Caco-2 (cell line): ENCODE data around the gene HSD17B8. TPM values are rescaled to one million over a fixed set of nuclear protein-coding genes. Genes with fewer than 3 reads are reported as not detected.

ENCODE experiments used
- BruUV-seq: library from RNA; stranded (reverse); fragments of 400-500 nt; replicated peaks from 2 replicates; lab custom pipeline; 2021; lab: Mats Ljungman, UMichigan
- CTCF ChIA-PET: fragments of 300-600 bp; sonication (Branson Sonifier 250); formaldehyde crosslinking; loops from one replicate; lab custom pipeline; 2022; ENCODE audit warnings: antibody characterized with exemption; lab: Charles Lee
- POLR2A ChIA-PET: fragments of 300-600 bp; sonication (Branson Sonifier 250); formaldehyde crosslinking; loops from one replicate; lab custom pipeline; 2022; ENCODE audit warnings: antibody characterized with exemption; lab: Charles Lee
- DNase-seq, 2 experiments: peaks; one replicate each; pipeline versions ENCODE4 v3.0.0 to v3.0.0-alpha.2; 2020 to 2022
- H3K27me3 ChIP-seq: replicated peaks from 2 replicates; pipeline ENCODE4 v1.6.0; 2011; ENCODE audit warnings: low read length; ENCODE audit not compliant: control insufficient read depth, insufficient read depth
- H3K36me3 ChIP-seq: 2 replicates; pipeline ENCODE4 v1.5.1; 2011; ENCODE audit warnings: low read length; ENCODE audit not compliant: control insufficient read depth, insufficient read depth
- H3K4me1 ChIP-seq: fragments of 250-450 bp; sonication (Bioruptor Pico); 2 replicates; pipeline ENCODE4 v1.5.1; 2020; ENCODE audit warnings: mild to moderate bottlenecking
- H3K4me3 ChIP-seq: 2 replicates; pipeline ENCODE4 v1.5.1; 2011; ENCODE audit warnings: low read depth, mild to moderate bottlenecking, control low read depth, low read length
- H3K9me3 ChIP-seq: fragments of 250-450 bp; sonication (Bioruptor Pico); 2 replicates; pipeline ENCODE4 v1.5.1; 2020; ENCODE audit warnings: mild to moderate bottlenecking, moderate library complexity
- H3K27ac Mint-ChIP-seq: one replicate; pipeline ENCODE4 v1.8.0; 2022; ENCODE audit warnings: mixed read lengths; ENCODE audit not compliant: unreplicated experiment
- H3K27me3 Mint-ChIP-seq: one replicate; pipeline ENCODE4 v1.8.0; 2022; ENCODE audit warnings: mixed read lengths; ENCODE audit not compliant: insufficient read depth, unreplicated experiment
- H3K36me3 Mint-ChIP-seq: one replicate; pipeline ENCODE4 v1.8.0; 2022; ENCODE audit warnings: mild to moderate bottlenecking, mixed read lengths; ENCODE audit not compliant: insufficient read depth, unreplicated experiment
- H3K4me1 Mint-ChIP-seq: one replicate; pipeline ENCODE4 v1.8.0; 2022; ENCODE audit warnings: low read depth, mixed read lengths; ENCODE audit not compliant: unreplicated experiment
- H3K4me3 Mint-ChIP-seq: one replicate; pipeline ENCODE4 v1.8.0; 2022; ENCODE audit warnings: mild to moderate bottlenecking, moderate library complexity, mixed read lengths; ENCODE audit not compliant: unreplicated experiment
- H3K9me3 Mint-ChIP-seq: one replicate; pipeline ENCODE4 v1.8.0; 2022; ENCODE audit warnings: mixed read lengths; ENCODE audit not compliant: unreplicated experiment
- CTCF ChIP-seq, 2 experiments: fragments of 200-600 bp in 1 of 2; IDR thresholded peaks; 1 replicate in 1 of 2; 2 replicates in 1 of 2; pipeline versions ENCODE4 v1.5.1 to v1.8.0; 2011 to 2022; ENCODE audit warnings: antibody characterized with exemption in 1 of 2, control low read depth in 1 of 2, inconsistent platforms in 1 of 2, low read depth in 1 of 2, low read length in 1 of 2, mild to moderate bottlenecking in 1 of 2, moderate library complexity in 1 of 2; ENCODE audit not compliant: insufficient read depth in 1 of 2, severe bottlenecking in 1 of 2, unreplicated experiment in 1 of 2
- intact Hi-C: fragments of 100-400 bp; cut with micrococcal nuclease; formaldehyde crosslinking; loops from one replicate; pipeline ENCODE4 v1.10.0; 2022; ENCODE audit not compliant: unreplicated experiment
- total RNA-seq: library from RNA; stranded (reverse); gene quantifications from 2 replicates; pipeline ENCODE4 v1.2.3, GENCODE V29; 2022

Gene HSD17B8
- total RNA-seq, 1 experiment from 2014 or later: 10.0 TPM

DNA sequence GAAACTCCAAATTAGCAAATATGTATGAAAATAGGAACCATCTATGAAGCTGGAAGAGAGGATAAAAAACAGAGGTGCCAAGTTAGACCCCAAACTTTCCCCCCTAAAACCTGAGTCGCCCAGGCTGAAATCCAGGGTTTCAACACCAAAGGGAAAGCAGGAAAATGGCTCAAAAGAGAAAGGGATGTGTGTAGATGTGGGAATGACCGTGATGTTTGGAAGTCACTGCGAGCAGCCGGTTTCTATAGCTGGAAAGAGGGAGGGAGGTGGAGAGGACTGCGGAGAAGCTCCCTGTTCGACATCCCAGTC, 8.4 kb downstream of the HSD17B8 start:
- DNase-seq: no peak
- H3K27me3 Mint-ChIP-seq: peaks cover 12% of the 10 kb centered on the region
- no TSS peak for BruUV-seq
- H3K4me3 Mint-ChIP-seq: peak overlapping the region; percentile 72
- peaks cover 21% of the 10 kb centered on the region for H3K4me1 Mint-ChIP-seq
- ChIA-PET CTCF (interaction anchor here (0.6 to 0.8 kb wide), 2 partner anchors 35 to 247 kb away, joined by 3 to 4 read pairs; no protein-coding TSS in a partner anchor), POLR2A (no interaction called here)
- H3K27me3 ChIP-seq: no peaks in the 10 kb centered on the region
- peak overlapping the region; percentile 26 for H3K4me3 ChIP-seq
- intact Hi-C loops: no loop called here
- no peaks in the 10 kb centered on the region for H3K9me3 ChIP-seq
- H3K9me3 Mint-ChIP-seq: no peaks in the 10 kb centered on the region
- H3K27ac Mint-ChIP-seq: no peak overlapping the region
- H3K36me3 ChIP-seq: peaks cover 4% of the 10 kb centered on the region; the same call in 1 of the 2 replicates
- peaks cover 32% of the 10 kb centered on the region for H3K36me3 Mint-ChIP-seq
- 0 out of 2 replicates have a peak, but pooled peaks cover 4% of the 10 kb centered on the region for H3K4me1 ChIP-seq
- TF ChIP-seq CTCF (IDR thresholded peaks at IDR 0.05; ENCODE audit: insufficient read depth in 1 of 2, low read depth in 1 of 2, low read length in 1 of 2, severe bottlenecking in 1 of 2, unreplicated experiment in 1 of 2): no peak

GRCh38 chr6:33213166-33213988, 8.9 kb downstream of the HSD17B8 start:
- H3K4me3 Mint-ChIP-seq: peak overlapping the region; percentile 72

GRCh38 chr6:33213989-33214335, 9.5 kb downstream of the HSD17B8 start:
- Histone ChIP-seq H3K9me3 (no peaks in the 10 kb centered on the region), H3K4me1 (0 out of 2 replicates have a peak, but pooled peaks cover 4% of the 10 kb centered on the region), H3K4me3 (no peak overlapping the region), H3K27me3 (no peaks in the 10 kb centered on the region), H3K36me3 (peaks cover 4% of the 10 kb centered on the region; the same call in 1 of the 2 replicates)
- no TSS peak for BruUV-seq
- Mint-ChIP-seq H3K4me1 (peaks cover 21% of the 10 kb centered on the region), H3K27me3 (peaks cover 12% of the 10 kb centered on the region), H3K4me3 (peak overlapping the region; percentile 72), H3K9me3 (no peaks in the 10 kb centered on the region), H3K27ac (no peak overlapping the region), H3K36me3 (peaks cover 21% of the 10 kb centered on the region)
- intact Hi-C loops: no loop called here
- TF ChIP-seq CTCF (IDR thresholded peaks at IDR 0.05; ENCODE audit: insufficient read depth in 1 of 2, low read depth in 1 of 2, low read length in 1 of 2, severe bottlenecking in 1 of 2, unreplicated experiment in 1 of 2): no peak
- CTCF ChIA-PET: no interaction called here
- POLR2A ChIA-PET: no interaction called here
- no peak for DNase-seq

More at GRCh38 chr6:33213166-33213988, 8.9 kb downstream of the HSD17B8 start:
- POLR2A ChIA-PET: no interaction called here
- H3K27me3 ChIP-seq: no peaks in the 10 kb centered on the region
- H3K9me3 ChIP-seq: no peaks in the 10 kb centered on the region
- no peaks in the 10 kb centered on the region for H3K9me3 Mint-ChIP-seq
- intact Hi-C loops: no loop called here
- H3K27ac Mint-ChIP-seq: no peak overlapping the region
- 0 out of 2 replicates have a peak, but pooled peaks cover 4% of the 10 kb centered on the region for H3K4me1 ChIP-seq
- H3K4me1 Mint-ChIP-seq: peaks cover 21% of the 10 kb centered on the region
- no peak for TF ChIP-seq CTCF (IDR thresholded peaks at IDR 0.05; ENCODE audit: insufficient read depth in 1 of 2, low read depth in 1 of 2, low read length in 1 of 2, severe bottlenecking in 1 of 2, unreplicated experiment in 1 of 2)
- H3K36me3 Mint-ChIP-seq: peaks cover 27% of the 10 kb centered on the region
- H3K4me3 ChIP-seq: peak overlapping the region; percentile 26
- BruUV-seq: no TSS peak
- peaks cover 4% of the 10 kb centered on the region; the same call in 1 of the 2 replicates for H3K36me3 ChIP-seq
- CTCF ChIA-PET: interaction anchor here (0.6 to 0.8 kb wide), 2 partner anchors 35 to 248 kb away, joined by 3 to 4 read pairs; no protein-coding TSS in a partner anchor
- DNase-seq: no peak
- H3K27me3 Mint-ChIP-seq: peaks cover 12% of the 10 kb centered on the region
